ENCODE results near the gene IGFBP5. TPM values are rescaled to one million over a fixed set of nuclear protein-coding genes. Genes with fewer than 3 reads are reported as not detected.

IGFBP5 gene
- total RNA-seq, 1 donor from 2014 or later = 73.9 TPM

DNA sequence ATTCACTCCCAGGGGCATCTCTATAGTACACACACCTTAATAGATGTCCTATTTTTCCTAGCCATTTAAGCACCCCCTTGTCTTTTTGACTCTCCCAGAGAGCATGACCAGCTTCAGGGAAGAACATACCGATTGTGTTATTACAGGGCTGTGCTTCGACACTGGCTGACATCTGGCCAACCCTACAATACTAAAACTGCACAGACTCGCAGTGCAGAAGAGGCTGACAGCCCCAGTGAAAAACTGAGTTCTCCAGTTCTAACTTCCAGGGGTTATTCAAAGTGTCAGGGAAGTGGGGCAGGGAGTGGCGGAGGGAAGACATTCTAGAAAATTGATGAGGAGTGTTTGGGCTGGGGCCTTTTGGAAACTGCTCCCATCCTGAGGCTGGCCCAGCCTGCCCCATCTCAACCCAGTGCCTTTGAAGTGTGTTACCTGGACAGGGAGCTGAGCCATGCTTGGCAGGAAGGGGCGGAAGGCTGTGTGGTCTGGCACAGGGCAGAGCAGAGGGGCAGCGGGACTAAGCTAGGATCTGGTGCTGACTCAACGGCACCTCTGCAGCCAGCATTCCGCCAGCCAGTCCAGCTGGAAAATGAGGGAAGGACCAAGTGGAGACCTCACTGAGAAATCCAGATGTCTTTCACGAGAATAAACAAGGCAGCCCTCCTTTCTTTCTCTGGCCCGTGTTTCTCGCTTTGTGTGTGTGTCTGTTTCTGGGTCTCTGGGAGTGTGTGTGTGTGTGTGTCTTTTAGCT lies 15.4 kb upstream of the IGFBP5 start:
- H3K4me3 Mint-ChIP-seq (ENCODE audit: low read depth) = no peak overlapping the region
- H3K27ac Mint-ChIP-seq = no peak overlapping the region
- DNase-seq (ENCODE audit: low spot score, unreplicated experiment) = no peak
- no peaks in the 10 kb centered on the region for H3K4me1 Mint-ChIP-seq (ENCODE audit: low read depth)
- peaks cover 5% of the 10 kb centered on the region for H3K9me3 Mint-ChIP-seq (ENCODE audit: low read depth)
- no peaks in the 10 kb centered on the region for H3K36me3 Mint-ChIP-seq (ENCODE audit: insufficient read depth)
- TF ChIP-seq, protein P1, sequence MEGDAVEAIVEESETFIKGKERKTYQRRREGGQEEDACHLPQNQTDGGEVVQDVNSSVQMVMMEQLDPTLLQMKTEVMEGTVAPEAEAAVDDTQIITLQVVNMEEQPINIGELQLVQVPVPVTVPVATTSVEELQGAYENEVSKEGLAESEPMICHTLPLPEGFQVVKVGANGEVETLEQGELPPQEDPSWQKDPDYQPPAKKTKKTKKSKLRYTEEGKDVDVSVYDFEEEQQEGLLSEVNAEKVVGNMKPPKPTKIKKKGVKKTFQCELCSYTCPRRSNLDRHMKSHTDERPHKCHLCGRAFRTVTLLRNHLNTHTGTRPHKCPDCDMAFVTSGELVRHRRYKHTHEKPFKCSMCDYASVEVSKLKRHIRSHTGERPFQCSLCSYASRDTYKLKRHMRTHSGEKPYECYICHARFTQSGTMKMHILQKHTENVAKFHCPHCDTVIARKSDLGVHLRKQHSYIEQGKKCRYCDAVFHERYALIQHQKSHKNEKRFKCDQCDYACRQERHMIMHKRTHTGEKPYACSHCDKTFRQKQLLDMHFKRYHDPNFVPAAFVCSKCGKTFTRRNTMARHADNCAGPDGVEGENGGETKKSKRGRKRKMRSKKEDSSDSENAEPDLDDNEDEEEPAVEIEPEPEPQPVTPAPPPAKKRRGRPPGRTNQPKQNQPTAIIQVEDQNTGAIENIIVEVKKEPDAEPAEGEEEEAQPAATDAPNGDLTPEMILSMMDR (IDR thresholded peaks at IDR 0.05; ENCODE audit: unreplicated experiment) = no peak
- peaks cover 3% of the 10 kb centered on the region for H3K27me3 Mint-ChIP-seq

DNA sequence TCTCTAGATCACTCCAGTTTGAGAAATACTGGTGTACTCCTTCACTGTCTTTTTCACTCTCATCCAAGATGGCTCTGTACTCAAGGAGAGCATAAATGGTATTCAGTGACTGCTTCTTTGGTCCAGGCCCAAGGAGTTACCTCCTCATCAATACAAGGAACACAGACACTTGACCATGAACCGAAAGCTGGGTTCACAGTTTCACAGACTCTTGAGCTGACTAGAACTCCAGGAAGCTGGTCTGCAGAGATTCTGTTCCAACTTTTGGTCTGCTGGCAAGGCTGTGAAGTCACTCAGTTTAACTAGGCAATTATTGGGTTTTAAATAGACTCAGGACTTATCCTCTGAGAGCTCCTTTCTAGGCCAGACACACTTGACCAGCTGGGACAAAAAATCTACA lies 7.4 kb upstream of the IGFBP5 start:
- H3K27me3 Mint-ChIP-seq = no peaks in the 10 kb centered on the region
- H3K36me3 Mint-ChIP-seq (ENCODE audit: insufficient read depth) = peaks cover 3% of the 10 kb centered on the region
- H3K4me3 Mint-ChIP-seq (ENCODE audit: low read depth) = no peak overlapping the region
- DNase-seq (ENCODE audit: low spot score, unreplicated experiment) = no peak
- TF ChIP-seq, protein P1 (IDR thresholded peaks at IDR 0.05; ENCODE audit: unreplicated experiment) = no peak
- H3K27ac Mint-ChIP-seq = no peak overlapping the region
- H3K9me3 Mint-ChIP-seq (ENCODE audit: low read depth) = no peaks in the 10 kb centered on the region
- H3K4me1 Mint-ChIP-seq (ENCODE audit: low read depth) = peaks cover 8% of the 10 kb centered on the region

DNA sequence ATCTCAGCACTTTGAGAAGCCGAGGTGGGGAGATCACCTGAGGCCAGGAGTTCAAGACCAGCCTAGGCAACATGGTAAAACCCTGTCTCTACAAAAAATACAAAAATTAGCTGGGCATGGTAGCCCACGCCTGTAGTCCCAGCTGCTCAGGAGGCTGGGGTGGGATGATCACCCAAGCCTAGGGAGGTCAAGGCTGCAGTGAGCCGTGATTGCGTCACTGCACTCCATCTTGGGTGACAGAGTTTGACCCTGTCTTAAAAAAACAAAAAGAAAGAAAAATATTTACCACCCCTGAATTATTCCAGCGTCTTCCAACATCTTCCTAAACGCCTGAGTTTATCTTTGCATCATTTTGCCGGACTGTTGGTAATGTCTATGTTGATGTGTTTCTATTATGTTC lies 6.2 kb upstream of the IGFBP5 start:
- Mint-ChIP-seq H3K4me1 (ENCODE audit: low read depth) (peaks cover 15% of the 10 kb centered on the region), H3K36me3 (ENCODE audit: insufficient read depth) (peaks cover 3% of the 10 kb centered on the region), H3K27me3 (no peaks in the 10 kb centered on the region), H3K9me3 (ENCODE audit: low read depth) (no peaks in the 10 kb centered on the region), H3K27ac (no peak overlapping the region), H3K4me3 (ENCODE audit: low read depth) (no peak overlapping the region)
- TF ChIP-seq, protein P1 (IDR thresholded peaks at IDR 0.05; ENCODE audit: unreplicated experiment) = no peak
- DNase-seq (ENCODE audit: low spot score, unreplicated experiment) = no peak

DNA sequence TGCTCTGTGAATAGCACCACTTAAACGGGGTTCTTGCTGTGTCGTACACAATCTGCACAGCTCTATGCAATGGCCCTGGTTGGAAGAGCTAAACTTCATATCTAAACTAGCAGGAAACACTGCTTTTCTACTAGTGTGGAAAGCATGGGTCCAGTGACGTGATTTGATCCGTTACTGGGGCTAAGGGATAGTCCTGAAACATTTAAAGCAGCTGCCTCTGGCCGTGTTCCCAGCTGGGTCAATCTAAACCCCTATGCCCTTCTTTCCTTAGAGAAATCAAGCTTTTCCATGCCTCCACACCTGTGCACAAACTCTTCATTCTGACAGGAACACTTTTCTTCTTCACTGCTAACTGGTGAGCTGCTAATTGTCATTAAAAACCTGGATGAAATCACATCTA lies 5.4 kb upstream of the IGFBP5 start:
- DNase-seq (ENCODE audit: low spot score, unreplicated experiment) = no peak
- peaks cover 3% of the 10 kb centered on the region for H3K36me3 Mint-ChIP-seq (ENCODE audit: insufficient read depth)
- TF ChIP-seq, protein P1 (IDR thresholded peaks at IDR 0.05; ENCODE audit: unreplicated experiment) = no peak
- H3K4me3 Mint-ChIP-seq (ENCODE audit: low read depth) = no peak overlapping the region
- H3K27ac Mint-ChIP-seq = no peak overlapping the region
- H3K4me1 Mint-ChIP-seq (ENCODE audit: low read depth) = peaks cover 20% of the 10 kb centered on the region
- H3K27me3 Mint-ChIP-seq = no peaks in the 10 kb centered on the region
- H3K9me3 Mint-ChIP-seq (ENCODE audit: low read depth) = no peaks in the 10 kb centered on the region

DNA sequence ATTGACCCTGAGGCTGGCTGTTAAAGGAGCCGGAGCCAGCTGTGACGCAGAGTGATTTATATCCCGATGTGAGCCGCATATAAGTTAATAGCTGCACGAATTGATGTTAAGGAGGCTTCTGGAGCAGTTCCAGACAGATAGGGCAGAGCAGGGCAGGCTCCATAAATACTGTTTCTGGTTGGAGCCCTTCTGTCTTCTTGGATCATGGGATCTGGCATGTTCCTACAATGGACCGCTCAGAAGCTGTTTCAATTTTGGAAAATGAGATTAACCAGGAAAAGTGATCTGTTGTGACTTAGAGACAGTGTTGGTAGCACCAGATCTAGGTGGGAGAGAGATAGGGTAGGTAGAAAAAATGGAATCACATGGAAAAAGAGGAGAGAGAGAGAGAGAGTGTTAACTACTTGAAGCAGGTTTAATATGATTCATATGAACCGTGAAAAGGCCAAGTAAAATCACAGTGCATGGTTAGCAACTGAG lies 4.8 kb upstream of the IGFBP5 start:
- H3K27ac Mint-ChIP-seq = no peak overlapping the region
- TF ChIP-seq, protein P1 (IDR thresholded peaks at IDR 0.05; ENCODE audit: unreplicated experiment) = no peak
- H3K36me3 Mint-ChIP-seq (ENCODE audit: insufficient read depth) = peaks cover 3% of the 10 kb centered on the region
- H3K9me3 Mint-ChIP-seq (ENCODE audit: low read depth) = no peaks in the 10 kb centered on the region
- no peak for DNase-seq (ENCODE audit: low spot score, unreplicated experiment)
- H3K27me3 Mint-ChIP-seq = no peaks in the 10 kb centered on the region
- no peak overlapping the region for H3K4me3 Mint-ChIP-seq (ENCODE audit: low read depth)
- H3K4me1 Mint-ChIP-seq (ENCODE audit: low read depth) = peaks cover 18% of the 10 kb centered on the region
